ENCODE data around the gene CACNA2D1. TPM values are rescaled to one million over a fixed set of nuclear protein-coding genes. Genes with fewer than 3 reads are reported as not detected.

CACNA2D1 gene
- total and polyA plus RNA-seq, 7 donors, result 0.23 to 115 (median 59.7) TPM

DNA sequence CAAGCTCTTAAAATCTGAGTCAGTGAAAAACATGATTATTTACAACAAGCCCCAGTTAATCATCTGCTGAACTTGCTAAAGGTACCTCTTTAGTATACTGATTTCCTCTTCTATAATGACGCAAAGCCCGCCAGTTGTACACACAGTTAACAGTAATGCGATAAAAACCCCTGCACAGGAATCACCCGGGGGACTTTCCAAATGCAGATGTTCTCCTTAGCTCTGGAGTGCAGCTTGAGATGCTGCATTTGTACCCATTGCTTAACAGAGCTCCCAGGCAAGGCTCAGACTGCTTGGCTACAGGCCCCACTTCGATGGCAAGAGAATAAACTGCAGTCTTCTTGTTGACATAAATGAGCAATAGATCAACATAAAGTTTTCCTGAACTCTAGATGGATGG, 394.1 kb downstream of the CACNA2D1 start:
- Histone ChIP-seq H3K4me3 (no peak overlapping the region), H3K9me3 (no peaks in the 10 kb centered on the region), H3K27ac (peak overlapping the region in 3 of 4 donors; percentile 65 to 78 (median 77)), H3K27me3 (no peaks in the 10 kb centered on the region), H3K4me1 (peaks cover 0 to 62% (median 42%) of the 10 kb centered on the region in 4 donors), H3K36me3 (no peaks in the 10 kb centered on the region)
- intact Hi-C loops (cut with DNase I), result loop anchor here (5.0 to 10.0 kb wide), 2 partner anchors 185 to 393 kb away; partner anchors contain the start of gene CACNA2D1
- 48 to 59% methylated on average over 5 of the region's 5 CpGs for WGBS, 2 donors
- TF ChIP-seq, protein P1, sequence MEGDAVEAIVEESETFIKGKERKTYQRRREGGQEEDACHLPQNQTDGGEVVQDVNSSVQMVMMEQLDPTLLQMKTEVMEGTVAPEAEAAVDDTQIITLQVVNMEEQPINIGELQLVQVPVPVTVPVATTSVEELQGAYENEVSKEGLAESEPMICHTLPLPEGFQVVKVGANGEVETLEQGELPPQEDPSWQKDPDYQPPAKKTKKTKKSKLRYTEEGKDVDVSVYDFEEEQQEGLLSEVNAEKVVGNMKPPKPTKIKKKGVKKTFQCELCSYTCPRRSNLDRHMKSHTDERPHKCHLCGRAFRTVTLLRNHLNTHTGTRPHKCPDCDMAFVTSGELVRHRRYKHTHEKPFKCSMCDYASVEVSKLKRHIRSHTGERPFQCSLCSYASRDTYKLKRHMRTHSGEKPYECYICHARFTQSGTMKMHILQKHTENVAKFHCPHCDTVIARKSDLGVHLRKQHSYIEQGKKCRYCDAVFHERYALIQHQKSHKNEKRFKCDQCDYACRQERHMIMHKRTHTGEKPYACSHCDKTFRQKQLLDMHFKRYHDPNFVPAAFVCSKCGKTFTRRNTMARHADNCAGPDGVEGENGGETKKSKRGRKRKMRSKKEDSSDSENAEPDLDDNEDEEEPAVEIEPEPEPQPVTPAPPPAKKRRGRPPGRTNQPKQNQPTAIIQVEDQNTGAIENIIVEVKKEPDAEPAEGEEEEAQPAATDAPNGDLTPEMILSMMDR (IDR thresholded peaks at IDR 0.05), result no peak
- TF ChIP-seq POLR2A (IDR thresholded peaks at IDR 0.05) (no peak), POLR2AphosphoS5 (IDR thresholded peaks at IDR 0.05) (peak in 1 of 4 donors; percentile 4), EP300 (IDR thresholded peaks at IDR 0.05) (no peak)
- no peak for DNase-seq

- Histone ChIP-seq H3K27ac (no peak overlapping the region), H3K36me3 (no peaks in the 10 kb centered on the region), H3K4me3 (no peak overlapping the region), H3K9me3 (no peaks in the 10 kb centered on the region), H3K4me1 (peaks cover 0 to 35% (median 12%) of the 10 kb centered on the region in 4 donors), H3K27me3 (no peaks in the 10 kb centered on the region)
- TF ChIP-seq POLR2A (IDR thresholded peaks at IDR 0.05), result no peak
- TF ChIP-seq, protein P1 (IDR thresholded peaks at IDR 0.05), result peak; percentile 48 to 63 (median 60)
- peak in 1 of 4 donors; percentile 19 for TF ChIP-seq POLR2AphosphoS5 (IDR thresholded peaks at IDR 0.05)
- intact Hi-C loops (cut with DNase I), result loop anchor here (1.0 to 10.0 kb wide), 4 partner anchors 190 to 528 kb away; partner anchors contain the start of gene CACNA2D1
- WGBS, 2 donors, result 10 to 35% methylated on average over 2 of the region's 2 CpGs
- DNase-seq, result no peak
Observed at GRCh38 chr7:82044497-82045080, 399.0 kb downstream of the CACNA2D1 start.

DNA sequence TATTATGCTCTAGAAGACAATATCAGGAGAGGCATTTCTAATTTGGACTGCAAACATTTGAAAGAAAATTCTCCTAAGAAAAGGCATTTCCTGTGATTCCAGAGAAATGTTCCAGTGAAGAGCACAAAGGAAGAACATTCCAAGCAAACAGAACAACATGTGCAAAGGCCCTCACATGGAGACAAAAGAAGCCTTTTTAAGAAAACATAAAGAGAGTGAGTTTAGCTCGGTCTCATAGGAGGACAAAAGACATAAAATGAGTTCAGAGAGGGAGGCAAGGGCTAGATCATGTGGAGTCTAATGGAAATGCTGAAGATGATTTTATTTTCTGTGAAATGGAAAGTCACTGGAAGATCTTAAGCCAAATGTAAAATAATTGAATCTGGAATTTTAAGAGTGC, 404.0 kb downstream of the CACNA2D1 start:
- peaks cover 0 to 6% (median 3%) of the 10 kb centered on the region in 4 donors for H3K4me1 ChIP-seq
- TF ChIP-seq EP300 (IDR thresholded peaks at IDR 0.05), result no peak
- TF ChIP-seq POLR2AphosphoS5 (IDR thresholded peaks at IDR 0.05), result no peak
- TF ChIP-seq, protein P1 (IDR thresholded peaks at IDR 0.05), result no peak
- no peak for TF ChIP-seq POLR2A (IDR thresholded peaks at IDR 0.05)
- H3K36me3 ChIP-seq, result no peaks in the 10 kb centered on the region
- no peaks in the 10 kb centered on the region for H3K27me3 ChIP-seq
- H3K4me3 ChIP-seq, result no peak overlapping the region
- intact Hi-C loops (cut with DNase I), result loop anchor here (2.0 to 10.0 kb wide), 3 partner anchors 195 to 689 kb away; no protein-coding TSS in a partner anchor
- 66 to 75% methylated on average over 1 of the region's 1 CpG for WGBS, 2 donors
- no peak overlapping the region for H3K27ac ChIP-seq
- no peaks in the 10 kb centered on the region for H3K9me3 ChIP-seq
- no peak for DNase-seq

DNA sequence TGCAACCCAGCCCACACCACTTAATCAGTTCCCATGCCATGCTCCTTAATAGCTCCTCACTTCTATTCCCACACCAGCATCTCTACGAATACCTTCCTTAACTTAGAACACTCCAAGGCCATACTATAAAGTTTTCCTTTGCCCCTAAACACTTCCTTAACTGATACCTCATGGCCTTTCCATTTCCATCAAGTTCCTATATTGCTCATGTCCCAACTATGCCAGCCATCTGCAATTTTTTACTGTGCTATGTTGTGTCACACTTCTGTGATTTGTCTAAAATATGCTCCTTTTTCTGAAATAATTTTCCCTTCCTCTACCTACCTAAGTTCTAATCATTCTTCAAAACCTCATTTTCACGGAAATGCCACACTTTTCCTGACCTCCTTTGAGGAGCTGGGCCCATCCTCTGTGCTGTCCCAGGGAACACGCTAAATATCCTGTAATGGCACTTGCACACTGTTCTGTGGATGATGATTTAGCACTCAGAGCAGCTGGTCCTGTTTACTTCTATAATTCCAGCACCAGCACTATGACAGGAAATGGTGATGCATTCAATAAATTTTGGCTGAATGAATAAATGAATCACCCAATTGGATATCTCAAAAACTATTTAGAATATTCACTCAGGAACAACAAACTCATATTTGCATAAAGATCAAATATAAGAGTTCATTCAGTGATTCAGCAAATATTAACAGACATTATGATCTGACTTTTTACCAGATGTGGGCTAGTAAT, 407.3 kb downstream of the CACNA2D1 start:
- Histone ChIP-seq H3K27me3 (no peaks in the 10 kb centered on the region), H3K4me3 (no peak overlapping the region), H3K27ac (no peak overlapping the region), H3K9me3 (no peaks in the 10 kb centered on the region), H3K36me3 (no peaks in the 10 kb centered on the region), H3K4me1 (peaks cover 0 to 5% (median 0%) of the 10 kb centered on the region in 4 donors)
- intact Hi-C loops (cut with DNase I), result no loop called here
- TF ChIP-seq POLR2AphosphoS5 (IDR thresholded peaks at IDR 0.05) (no peak), POLR2A (IDR thresholded peaks at IDR 0.05) (no peak), EP300 (IDR thresholded peaks at IDR 0.05) (no peak)
- TF ChIP-seq, protein P1 (IDR thresholded peaks at IDR 0.05), result no peak
- WGBS, 2 donors, result 76 to 81% methylated on average over 3 of the region's 3 CpGs
- DNase-seq, result no peak
